ENCODE measurements around the gene OR1F1. TPM values are rescaled to one million over a fixed set of nuclear protein-coding genes. Genes with fewer than 3 reads are reported as not detected.

The OR1F1 gene
- total and polyA plus RNA-seq, 5 experiments from 2014 or later, result not detected

GRCh38 chr16:3144321-3144983 is 43.6 kb upstream of the OR1F1 start:
- DNase-seq, result no peak
- Mint-ChIP-seq H3K4me3 (no peak overlapping the region), H3K36me3 (peaks cover 0 to 20% (median 3%) of the 10 kb centered on the region in 3 donors), H3K27ac (peak overlapping the region in 1 of 10 donors; percentile 52), H3K9me3 (no peaks in the 10 kb centered on the region), H3K27me3 (no peaks in the 10 kb centered on the region), H3K4me1 (peaks cover 3 to 8% (median 5%) of the 10 kb centered on the region in 4 donors)
- no peak for ATAC-seq
- POLR2A ChIA-PET, result interaction anchor here (0.9 to 10.8 kb wide), 2 partner anchors 11 to 13 kb away, joined by 3 to 171 read pairs; partner anchors contain the start of gene ZNF213

DNA sequence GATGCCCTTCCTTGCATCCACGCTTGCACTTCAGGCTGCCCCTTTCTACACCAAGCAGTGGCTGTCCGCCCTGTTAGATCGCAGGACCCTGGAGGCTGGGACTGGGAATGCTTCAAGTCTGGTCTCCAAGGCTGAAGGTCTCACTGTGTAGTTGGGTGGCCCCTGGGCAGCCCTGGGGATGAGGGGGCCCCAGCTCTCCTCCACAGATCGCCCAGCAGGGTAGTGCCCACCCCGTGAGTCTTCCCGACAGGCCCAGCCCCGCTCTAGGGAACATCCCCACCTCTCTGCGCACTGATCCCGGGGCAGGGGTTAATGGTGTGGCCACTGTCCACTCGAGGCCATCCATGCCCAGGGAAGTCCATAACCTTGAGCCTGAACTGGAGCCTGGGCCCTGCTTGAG is 42.9 kb upstream of the OR1F1 start:
- ATAC-seq, result no peak
- POLR2A ChIA-PET, result interaction anchor here (10.8 kb wide), 1 partner anchor 12 kb away, joined by 171 read pairs; the partner anchor contains the start of gene ZNF213

GRCh38 chr16:3145660-3146059 is 42.3 kb upstream of the OR1F1 start:
- H3K4me1 Mint-ChIP-seq, result peaks cover 8 to 16% (median 13%) of the 10 kb centered on the region in 4 donors
- ATAC-seq, result no peak
- peak overlapping the region in 1 of 10 donors; percentile 25 for H3K27ac Mint-ChIP-seq
- H3K9me3 Mint-ChIP-seq, result no peaks in the 10 kb centered on the region
- no peaks in the 10 kb centered on the region for H3K27me3 Mint-ChIP-seq
- H3K4me3 Mint-ChIP-seq, result no peak overlapping the region
- peaks cover 0 to 12% (median 3%) of the 10 kb centered on the region in 3 donors for H3K36me3 Mint-ChIP-seq
- POLR2A ChIA-PET, result interaction anchor here (10.8 kb wide), 1 partner anchor 12 kb away, joined by 171 read pairs; the partner anchor contains the start of gene ZNF213
- no peak for DNase-seq

More for the DNA sequence above, 42.9 kb upstream of the OR1F1 start:
- Mint-ChIP-seq H3K9me3 (no peaks in the 10 kb centered on the region), H3K36me3 (peaks cover 0 to 13% (median 3%) of the 10 kb centered on the region in 3 donors), H3K27ac (no peak overlapping the region), H3K4me3 (no peak overlapping the region), H3K4me1 (peaks cover 7 to 13% (median 10%) of the 10 kb centered on the region in 4 donors), H3K27me3 (no peaks in the 10 kb centered on the region)
- no peak for DNase-seq

DNA sequence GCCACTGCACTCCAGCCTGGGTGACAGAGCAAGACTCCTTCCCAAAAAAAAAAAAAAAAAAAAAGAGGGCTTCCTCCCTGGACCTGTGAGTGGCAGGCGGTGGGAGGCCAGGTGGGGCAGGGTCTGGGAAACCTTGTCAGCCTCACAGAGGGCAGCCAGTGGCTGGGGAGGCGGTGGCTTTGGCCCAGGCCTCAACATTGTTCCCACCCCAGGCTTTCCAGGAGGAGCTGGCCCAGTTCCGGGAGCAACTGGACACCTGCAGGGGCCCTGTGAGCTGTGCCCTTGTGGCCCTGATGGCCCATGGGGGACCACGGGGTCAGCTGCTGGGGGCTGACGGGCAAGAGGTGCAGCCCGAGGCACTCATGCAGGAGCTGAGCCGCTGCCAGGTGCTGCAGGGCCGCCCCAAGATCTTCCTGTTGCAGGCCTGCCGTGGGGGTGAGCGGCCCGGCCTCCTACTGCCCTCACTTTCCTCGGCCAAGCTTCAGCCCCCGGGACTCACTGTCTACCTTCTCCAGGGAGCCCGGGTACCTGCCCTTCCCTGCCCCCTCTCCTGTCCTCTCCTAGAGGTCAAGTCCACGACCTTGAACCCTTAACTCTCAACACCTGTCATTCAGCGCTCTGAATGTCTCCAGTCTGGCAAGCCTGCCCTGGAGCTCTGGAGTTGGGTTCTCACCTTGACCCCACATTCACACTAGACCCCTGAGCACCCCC is 40.8 kb upstream of the OR1F1 start:
- H3K4me3 Mint-ChIP-seq, result no peak overlapping the region

DNA sequence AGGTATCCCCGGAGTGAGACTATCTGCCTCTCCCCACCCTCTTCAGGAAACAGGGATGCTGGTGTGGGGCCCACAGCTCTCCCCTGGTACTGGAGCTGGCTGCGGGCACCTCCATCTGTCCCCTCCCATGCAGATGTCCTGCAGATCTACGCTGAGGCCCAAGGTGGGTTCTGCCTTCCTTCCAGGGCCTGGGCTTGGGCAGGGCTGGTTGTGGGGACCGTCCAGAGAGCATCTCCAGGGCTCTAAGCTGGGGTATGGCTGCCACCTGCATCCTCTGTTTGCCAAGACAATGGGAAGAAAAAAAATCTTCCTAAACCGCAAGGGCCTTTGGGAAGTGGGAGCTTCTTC is 40.3 kb upstream of the OR1F1 start:
- DNase-seq, result no peak
- peaks cover 0 to 6% (median 0%) of the 10 kb centered on the region in 5 donors for H3K27me3 Mint-ChIP-seq
- H3K4me1 Mint-ChIP-seq, result peaks cover 16 to 31% (median 27%) of the 10 kb centered on the region in 4 donors
- H3K9me3 Mint-ChIP-seq, result peaks cover 0 to 5% (median 4%) of the 10 kb centered on the region in 9 donors
- no peak for ATAC-seq
- POLR2A ChIA-PET, result interaction anchor here (0.9 to 10.8 kb wide), 6 partner anchors 11 to 89 kb away, joined by 3 to 171 read pairs (median 5); partner anchors contain the start of gene ZNF213
- peaks cover 0 to 2% (median 0%) of the 10 kb centered on the region in 3 donors for H3K36me3 Mint-ChIP-seq
- H3K4me3 Mint-ChIP-seq, result no peak overlapping the region
- no peak overlapping the region for H3K27ac Mint-ChIP-seq

More for the DNA sequence above, 40.8 kb upstream of the OR1F1 start:
- peaks cover 0 to under 1% (median 0%) of the 10 kb centered on the region in 5 donors for H3K27me3 Mint-ChIP-seq
- peaks cover 0 to under 1% (median 0%) of the 10 kb centered on the region in 9 donors for H3K9me3 Mint-ChIP-seq
- no peak overlapping the region for H3K27ac Mint-ChIP-seq
- peaks cover 0 to 6% (median 0%) of the 10 kb centered on the region in 3 donors for H3K36me3 Mint-ChIP-seq
- DNase-seq, result no peak
- peaks cover 14 to 26% (median 22%) of the 10 kb centered on the region in 4 donors for H3K4me1 Mint-ChIP-seq
- POLR2A ChIA-PET, result interaction anchor here (0.7 to 10.8 kb wide), 5 partner anchors 12 to 256 kb away, joined by 4 to 171 read pairs (median 6); partner anchors contain the start of gene ZNF213
- no peak for ATAC-seq

- Mint-ChIP-seq H3K4me3 (peak overlapping the region; percentile 25 to 91 (median 84)), H3K36me3 (peaks cover 0 to 2% (median 0%) of the 10 kb centered on the region in 3 donors), H3K27ac (peak overlapping the region in 4 of 10 donors; percentile 5 to 81 (median 46)), H3K27me3 (peaks cover 0 to 7% (median 0%) of the 10 kb centered on the region in 5 donors), H3K9me3 (peaks cover 0 to 13% (median 6%) of the 10 kb centered on the region in 9 donors), H3K4me1 (peaks cover 18 to 33% (median 29%) of the 10 kb centered on the region in 4 donors)
- DNase-seq, result no peak
- ATAC-seq, result no peak
- POLR2A ChIA-PET, result interaction anchor here (0.9 to 10.8 kb wide), 10 partner anchors 8 to 294 kb away, joined by 3 to 171 read pairs (median 5); partner anchors contain the start of genes ZNF174, ZNF213 and ZSCAN32
These were observed 39.5 kb upstream of the OR1F1 start for GRCh38 chr16:3148256-3149192.

GRCh38 chr16:3149193-3149530 is 38.8 kb upstream of the OR1F1 start:
- ATAC-seq, result no peak

GRCh38 chr16:3149630-3150345 is 38.2 kb upstream of the OR1F1 start:
- H3K4me1 Mint-ChIP-seq, result peaks cover 20 to 34% (median 29%) of the 10 kb centered on the region in 4 donors
- peaks cover 0 to 7% (median 0%) of the 10 kb centered on the region in 5 donors for H3K27me3 Mint-ChIP-seq
- H3K4me3 Mint-ChIP-seq, result peak overlapping the region; percentile 80 to 91 (median 87)
- POLR2A ChIA-PET, result interaction anchor here (0.6 to 10.8 kb wide), 20 partner anchors 10 to 360 kb away, joined by 3 to 171 read pairs (median 5); partner anchors contain the start of genes NAA60, ZNF174, ZNF213 and ZNF263
- peaks cover 0 to 2% (median under 1%) of the 10 kb centered on the region in 3 donors for H3K36me3 Mint-ChIP-seq
- peak overlapping the region; percentile 64 to 99 (median 82) for H3K27ac Mint-ChIP-seq
- ATAC-seq, result peak; percentile 7 to 19
- peaks cover 0 to 22% (median 8%) of the 10 kb centered on the region in 9 donors for H3K9me3 Mint-ChIP-seq
- DNase-seq, result peak in 9 of 10 donors; percentile 28 to 75 (median 41)

More at GRCh38 chr16:3149193-3149530, 38.8 kb upstream of the OR1F1 start:
- Mint-ChIP-seq H3K9me3 (peaks cover 0 to 16% (median 6%) of the 10 kb centered on the region in 9 donors), H3K4me3 (peak overlapping the region; percentile 25 to 91 (median 84)), H3K36me3 (peaks cover 0 to 2% (median 0%) of the 10 kb centered on the region in 3 donors), H3K27ac (peak overlapping the region in 4 of 10 donors; percentile 5 to 81 (median 40)), H3K27me3 (peaks cover 0 to 7% (median 0%) of the 10 kb centered on the region in 5 donors), H3K4me1 (peaks cover 18 to 33% (median 29%) of the 10 kb centered on the region in 4 donors)
- DNase-seq, result no peak
- POLR2A ChIA-PET, result interaction anchor here (0.7 to 10.8 kb wide), 9 partner anchors 9 to 295 kb away, joined by 3 to 171 read pairs (median 5); partner anchors contain the start of genes NAA60, ZNF174, ZNF213 and ZNF597

DNA sequence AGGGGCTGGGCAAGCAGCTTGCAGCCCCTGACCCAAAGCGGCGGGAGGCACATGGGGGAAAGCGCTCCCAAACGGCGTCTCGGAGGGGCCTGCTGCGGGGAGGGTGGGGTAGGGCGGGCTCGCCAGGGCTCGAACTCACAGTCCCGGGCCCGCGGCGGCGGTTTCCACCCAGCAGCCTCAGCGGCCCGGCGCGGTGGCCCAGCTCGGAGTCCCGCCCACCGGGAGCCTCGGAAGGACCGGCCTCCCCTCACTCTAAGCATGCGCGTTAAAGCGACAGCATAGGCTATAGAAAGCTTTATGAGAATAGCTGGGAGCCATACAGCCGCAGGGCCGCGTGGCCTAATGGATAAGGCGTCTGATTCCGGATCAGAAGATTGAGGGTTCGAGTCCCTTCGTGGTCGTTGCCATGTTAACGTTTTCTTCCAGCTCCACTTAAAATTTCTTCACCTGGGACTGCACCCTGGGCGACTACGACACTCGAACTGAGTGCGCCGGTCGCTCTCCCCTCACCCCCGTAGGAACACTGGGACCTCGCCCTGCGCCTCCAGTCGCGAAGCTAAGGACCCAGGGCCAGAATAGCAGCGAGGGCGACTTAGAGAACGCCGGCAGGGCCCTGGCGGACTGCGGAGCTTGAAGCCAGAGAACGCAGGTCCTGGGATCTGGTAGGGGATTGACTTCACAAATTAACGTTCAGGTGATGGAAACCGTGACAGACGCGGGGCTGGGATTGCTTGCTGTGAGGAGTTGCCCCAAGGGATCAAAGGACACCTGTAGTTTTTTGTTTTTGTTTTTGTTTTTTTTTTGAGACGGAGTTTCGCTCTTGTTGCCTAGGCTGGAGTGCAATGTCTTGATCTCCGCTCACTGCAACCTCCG is 37.4 kb upstream of the OR1F1 start:
- ATAC-seq, result peak; percentile 82 to 83

GRCh38 chr16:3152027-3152276 is 36.1 kb upstream of the OR1F1 start:
- Mint-ChIP-seq H3K4me3 (peak overlapping the region; percentile 71 to 94 (median 86)), H3K9me3 (peaks cover 0 to 35% (median 15%) of the 10 kb centered on the region in 9 donors), H3K27ac (peak overlapping the region; percentile 88 to 100 (median 92)), H3K27me3 (peaks cover 0 to 7% (median 0%) of the 10 kb centered on the region in 5 donors), H3K36me3 (peaks cover 1 to 8% (median 2%) of the 10 kb centered on the region in 3 donors), H3K4me1 (peaks cover 19 to 34% (median 29%) of the 10 kb centered on the region in 4 donors)
- POLR2A ChIA-PET, result interaction anchor here (2.1 to 10.8 kb wide), 5 partner anchors 8 to 93 kb away, joined by 6 to 171 read pairs (median 23); partner anchors contain the start of gene ZNF213
- ATAC-seq, result no peak
- DNase-seq, result peak in 4 of 10 donors; percentile 24 to 44 (median 34)

More for the DNA sequence above, 37.4 kb upstream of the OR1F1 start:
- Mint-ChIP-seq H3K4me1 (peaks cover 19 to 34% (median 29%) of the 10 kb centered on the region in 4 donors), H3K9me3 (peaks cover 0 to 30% (median 15%) of the 10 kb centered on the region in 9 donors), H3K4me3 (peak overlapping the region; percentile 87 to 94 (median 90)), H3K27ac (peak overlapping the region; percentile 80 to 99 (median 90)), H3K36me3 (peaks cover 1 to 8% (median 2%) of the 10 kb centered on the region in 3 donors), H3K27me3 (peaks cover 0 to 7% (median 0%) of the 10 kb centered on the region in 5 donors)
- DNase-seq, result peak; percentile 91 to 100 (median 97)
- POLR2A ChIA-PET, result interaction anchor here (0.6 to 10.8 kb wide), 19 partner anchors 9 to 359 kb away, joined by 3 to 171 read pairs (median 5); partner anchors contain the start of genes NAA60, ZNF174, ZNF213 and ZNF263
